Middle frontal gyrus (tissue), 1 donor: Measurements from ENCODE around the gene GRPEL2.

Experiments used
- DNase-seq: peaks from one replicate; pipeline ENCODE4 v3.0.0-alpha.2; 2015; ENCODE audit warnings: low spot score; ENCODE audit errors: extremely low spot score

Gene GRPEL2

DNA sequence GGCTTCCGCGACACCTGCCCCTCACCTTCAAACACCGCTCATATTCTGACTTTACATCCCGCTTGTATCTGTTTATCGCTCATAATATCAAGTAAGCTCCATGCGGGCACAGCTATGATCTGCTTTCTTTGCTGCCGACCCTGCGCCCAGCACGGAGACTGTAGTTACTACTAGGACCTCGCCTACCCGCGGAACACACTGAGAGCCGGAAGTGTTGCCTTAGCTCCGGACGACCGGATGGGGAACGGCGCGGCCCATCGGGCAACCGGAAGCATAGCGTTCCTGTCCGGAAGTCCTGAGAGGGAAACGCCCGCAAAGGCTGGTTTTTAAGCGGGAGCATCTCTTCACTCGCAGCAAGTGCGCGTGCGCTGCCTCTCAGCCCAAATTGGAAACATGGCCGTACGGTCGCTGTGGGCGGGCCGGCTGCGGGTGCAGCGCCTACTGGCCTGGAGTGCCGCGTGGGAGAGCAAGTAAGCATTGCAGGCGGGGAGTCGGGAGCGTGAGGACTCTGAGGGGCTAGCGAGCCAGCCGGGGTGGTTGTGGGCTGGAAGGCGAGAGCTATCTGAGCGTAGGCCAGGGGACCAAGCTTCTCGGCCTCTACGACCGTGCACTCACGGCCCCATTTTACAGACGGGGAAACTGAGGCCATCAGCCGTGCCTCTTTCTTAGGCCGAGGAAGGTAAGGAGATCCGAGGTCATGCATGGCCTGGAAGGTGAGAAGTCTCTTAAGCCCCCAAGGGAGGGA, at the start of gene GRPEL2:
Gene GRPEL2 (plus strand): TSS at position 353 of the 745 bp plus-strand sequence. CDS start 41 bp downstream, at position 394.
- peak; percentile 95 for DNase-seq

GRCh38 chr5:149297340-149298025, 47.8 kb upstream of the GRPEL2 start:
- DNase-seq: no peak

DNA sequence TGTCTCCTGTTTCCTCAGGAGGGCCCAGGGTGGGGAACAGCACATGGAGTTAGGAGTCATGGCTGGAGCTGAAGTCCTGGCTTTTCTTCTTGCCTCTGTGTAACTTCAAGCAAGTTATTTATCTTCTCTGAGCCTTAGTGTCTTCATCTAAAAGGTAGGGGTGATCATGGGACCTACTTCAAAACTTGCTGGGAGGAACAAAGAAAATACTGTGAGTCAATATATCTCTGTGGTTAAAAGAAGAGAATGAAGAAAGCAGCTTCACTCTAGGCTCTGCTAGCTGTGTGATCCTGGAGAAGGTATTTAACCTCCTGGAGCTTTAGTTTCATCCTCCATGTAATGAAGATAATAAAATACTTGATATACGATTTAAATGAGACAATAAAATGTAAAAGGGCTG, 47.1 kb upstream of the GRPEL2 start:
- no peak for DNase-seq

DNA sequence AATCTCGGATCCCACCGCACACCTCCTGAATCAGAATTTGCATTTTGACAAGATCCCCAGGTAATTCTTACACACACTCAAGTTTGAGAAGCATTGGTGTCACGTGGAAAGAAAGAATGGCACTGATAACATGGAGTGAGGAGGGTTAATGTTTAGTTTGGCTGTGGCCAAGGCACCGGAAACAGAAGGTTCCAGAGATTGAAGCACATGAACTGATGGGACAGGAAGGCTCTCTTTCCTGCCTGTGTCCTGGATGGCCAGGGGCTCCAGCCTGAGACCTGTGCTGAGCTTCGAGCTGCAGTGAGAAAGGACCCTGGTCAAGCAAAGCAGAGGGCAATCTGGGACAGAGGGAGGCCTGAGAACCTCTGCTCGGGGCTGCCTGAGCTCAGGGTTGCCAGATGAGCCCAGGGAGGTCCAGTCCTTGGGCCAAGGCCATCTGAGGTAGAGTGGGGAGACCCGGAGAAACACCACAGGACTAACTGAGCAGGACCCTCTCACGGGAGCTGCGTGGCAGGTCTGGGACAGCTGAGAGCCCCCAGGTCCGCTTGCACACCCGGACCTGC, 46.4 kb upstream of the GRPEL2 start:
- no peak for DNase-seq

GRCh38 chr5:149299451-149300054, 45.7 kb upstream of the GRPEL2 start:
- DNase-seq: no peak

GRCh38 chr5:149300441-149300840, 44.9 kb upstream of the GRPEL2 start:
- no peak for DNase-seq

GRCh38 chr5:149301049-149301743, 44.1 kb upstream of the GRPEL2 start:
- no peak for DNase-seq

DNA sequence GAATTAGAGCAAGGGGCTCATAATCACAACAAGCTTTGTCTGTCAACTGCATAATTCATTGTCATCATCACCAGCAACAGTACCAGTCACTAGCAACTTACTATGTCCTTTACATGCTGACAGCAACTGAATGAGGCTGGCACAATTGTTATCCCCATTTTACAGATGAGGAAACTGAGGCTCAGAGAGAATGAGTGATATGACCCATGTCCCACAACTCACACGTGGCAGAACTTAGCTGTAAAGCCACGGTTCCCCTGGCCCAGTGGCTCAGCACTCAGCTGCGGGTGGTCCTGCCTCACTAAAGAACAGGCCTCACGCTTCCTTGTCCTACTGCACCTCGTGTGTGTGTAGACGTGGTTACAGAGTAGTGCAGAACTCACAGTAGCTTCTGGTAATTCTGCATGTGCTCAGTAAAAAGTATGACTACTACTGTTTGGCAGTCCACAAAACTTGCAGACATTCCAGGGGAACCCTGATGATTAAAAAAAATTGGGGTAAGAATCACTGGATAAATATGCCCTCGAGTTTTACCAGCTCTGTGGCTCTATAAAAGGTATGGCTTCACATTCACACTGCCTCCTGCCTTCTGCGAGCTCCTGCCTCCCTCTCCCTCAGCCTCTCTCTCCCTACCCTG, 43.4 kb upstream of the GRPEL2 start:
- no peak for DNase-seq

- no peak for DNase-seq
These were observed 42.7 kb upstream of the GRPEL2 start for GRCh38 chr5:149302641-149303040.

GRCh38 chr5:149303210-149303609, 42.1 kb upstream of the GRPEL2 start:
- no peak for DNase-seq

DNA sequence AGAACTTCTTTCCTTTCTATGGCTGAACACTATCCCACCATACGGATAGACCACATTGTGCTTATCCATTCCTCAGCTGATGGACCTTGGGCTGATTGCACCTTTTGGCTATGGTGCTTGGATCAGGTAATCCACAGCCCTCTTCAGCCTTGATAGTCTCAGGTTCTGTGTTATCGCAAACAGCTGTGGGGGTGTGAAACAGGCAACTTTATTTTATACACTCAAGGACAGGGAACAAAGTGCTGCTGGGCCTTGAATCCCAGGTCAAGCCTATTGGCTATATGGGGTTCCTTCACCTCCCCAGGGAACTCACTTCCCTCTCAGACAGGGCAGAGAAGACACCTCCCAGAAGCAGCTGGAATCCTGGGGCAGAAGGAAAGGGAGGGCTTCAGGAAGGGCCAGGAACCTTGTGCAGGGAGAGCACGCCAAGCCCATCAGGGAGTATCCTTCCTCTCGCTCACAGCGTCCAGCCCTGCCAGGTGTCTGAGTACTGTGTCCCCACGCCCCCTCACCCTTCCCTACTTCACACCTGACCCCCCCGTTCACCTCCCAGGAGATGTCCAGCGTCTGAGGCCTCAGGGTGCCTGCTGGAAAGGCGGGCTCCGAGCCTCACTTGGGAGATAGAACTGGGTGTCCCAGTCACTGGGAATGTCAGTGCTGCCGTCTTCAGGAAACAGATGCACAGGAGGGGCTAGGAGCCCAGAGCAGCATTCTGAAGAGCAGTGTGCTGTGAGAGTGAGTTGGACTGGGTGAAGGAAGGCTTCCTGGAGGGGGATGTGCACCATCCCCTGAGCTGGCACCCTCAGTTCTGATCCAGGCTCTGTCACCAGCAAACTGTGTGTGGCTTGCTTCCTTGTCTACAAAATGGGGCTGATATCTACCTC, 40.9 kb upstream of the GRPEL2 start:
- DNase-seq: no peak

DNA sequence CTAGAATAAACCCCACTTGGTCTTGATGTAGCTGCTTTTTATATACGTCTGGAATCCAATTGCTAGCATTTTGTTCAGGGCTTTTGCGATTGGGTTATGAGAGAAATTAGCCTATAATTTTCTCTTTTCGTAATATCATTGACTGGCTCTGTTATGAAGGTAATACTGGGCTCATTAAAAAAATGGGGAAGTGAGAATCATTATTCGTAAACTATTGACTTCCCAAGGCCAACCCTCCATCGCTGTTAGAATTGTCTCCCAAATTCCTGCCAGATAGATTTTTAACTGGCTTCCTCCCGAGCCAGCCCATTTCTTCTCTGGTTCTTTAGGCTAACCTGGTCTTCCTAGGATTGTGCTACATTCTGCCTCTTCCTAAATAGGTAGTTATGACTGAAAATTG, 35.9 kb upstream of the GRPEL2 start:
- no peak for DNase-seq

DNA sequence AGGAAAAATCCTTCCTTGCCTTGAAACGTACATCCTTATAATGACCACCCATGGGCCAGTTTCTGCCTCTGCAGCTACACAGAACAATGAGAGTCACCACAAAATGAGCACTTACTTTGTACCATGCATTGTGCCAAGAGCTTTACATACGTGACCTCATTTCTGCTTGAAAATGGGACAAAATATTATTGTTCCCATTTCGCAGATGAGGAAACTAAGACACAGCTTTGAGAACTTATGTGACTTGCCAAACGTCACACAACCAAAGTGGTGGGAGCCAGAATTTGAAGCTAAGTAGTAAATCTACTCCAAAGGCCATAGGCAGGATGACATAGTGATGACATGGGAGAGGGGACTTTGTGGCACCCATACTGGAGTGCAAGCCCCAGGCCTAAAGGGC, 34.8 kb upstream of the GRPEL2 start:
- DNase-seq: no peak

DNA sequence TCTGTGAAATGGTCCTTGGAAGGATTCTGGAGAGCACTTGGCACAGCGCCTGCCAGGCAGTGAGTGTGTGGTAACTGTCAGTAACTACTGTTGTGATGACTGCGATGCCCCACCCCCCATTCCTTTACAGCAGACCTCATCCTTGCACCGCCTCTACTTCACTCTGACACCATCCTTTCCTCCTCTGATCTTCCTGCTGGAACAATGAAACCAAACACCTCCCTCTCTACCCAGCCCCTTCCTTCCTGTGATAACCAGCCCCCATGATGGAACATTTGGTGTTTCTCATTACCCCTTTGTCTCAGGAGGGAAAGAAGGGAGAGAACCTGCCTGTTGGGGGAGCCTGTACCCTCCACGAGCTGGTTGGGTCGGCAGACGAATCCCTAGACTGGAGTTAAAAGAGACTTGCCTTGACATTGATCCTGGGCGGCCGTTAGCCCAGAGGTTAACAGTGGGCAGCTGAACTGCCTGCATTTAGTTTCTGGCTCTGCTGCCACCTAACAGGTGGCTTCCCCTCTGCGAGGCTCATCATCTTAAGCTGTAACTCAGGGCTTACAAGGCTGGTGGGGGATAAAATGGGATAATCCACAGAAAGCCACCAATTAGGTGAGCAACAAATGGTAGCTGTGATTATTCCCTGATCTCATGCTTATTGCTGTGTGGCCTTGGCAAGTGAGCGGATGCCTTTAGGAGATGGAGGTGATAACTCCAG, 34.2 kb upstream of the GRPEL2 start:
- no peak for DNase-seq

- DNase-seq: no peak
These were observed 32.0 kb upstream of the GRPEL2 start for GRCh38 chr5:149313151-149313841.

- DNase-seq: no peak
These were observed 30.7 kb upstream of the GRPEL2 start for GRCh38 chr5:149314571-149315111.

GRCh38 chr5:149315753-149316152, 29.5 kb upstream of the GRPEL2 start:
- DNase-seq: no peak

GRCh38 chr5:149317281-149318048, 27.8 kb upstream of the GRPEL2 start:
- DNase-seq: no peak
